Measurements from ENCODE around the gene CSMD2. TPM values are rescaled to one million over a fixed set of nuclear protein-coding genes. Genes with fewer than 3 reads are reported as not detected.

CSMD2 gene
- total RNA-seq, 1 experiment from 2014 or later, result 0.22 TPM

DNA sequence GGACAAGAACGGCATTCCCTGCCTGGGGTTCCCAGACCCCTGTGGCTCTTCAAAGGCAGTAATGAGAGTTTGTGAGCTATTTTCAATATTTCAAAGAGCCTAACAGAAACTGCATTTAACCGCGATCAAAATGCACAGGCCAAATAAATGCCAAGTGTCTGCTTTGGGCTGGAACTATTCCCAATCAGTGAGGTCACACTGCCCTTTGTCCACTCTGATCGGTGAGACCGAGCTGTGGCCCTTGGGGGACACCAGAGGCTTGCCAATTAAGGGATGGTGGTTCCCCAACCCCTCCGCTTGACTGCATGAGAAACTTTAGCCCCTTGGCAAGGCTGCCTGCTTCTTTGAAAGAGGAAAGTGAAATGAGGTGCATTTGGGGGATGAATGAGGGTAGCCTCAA is 20.3 kb downstream of the CSMD2 start:
- Histone ChIP-seq H2AFZ (ENCODE audit: low read depth, low read length, poor library complexity, severe bottlenecking) (no peak overlapping the region), H3K9me3 (ENCODE audit: control insufficient read depth in 1 of 2, insufficient read depth in 1 of 2, low read depth in 1 of 2, low read length in 2 of 2) (no peaks in the 10 kb centered on the region), H3K79me2 (ENCODE audit: insufficient read depth, low read length) (no peaks in the 10 kb centered on the region), H3K36me3 (ENCODE audit: control insufficient read depth in 1 of 2, insufficient read depth in 2 of 2, low read length in 2 of 2) (no peaks in the 10 kb centered on the region), H3K27ac (ENCODE audit: low read depth, low read length) (no peak overlapping the region), H3K4me2 (ENCODE audit: low read length) (no peak overlapping the region), H3K4me3 (replicated peaks in 1 of 2; ENCODE audit: low read depth in 1 of 2, low read length in 2 of 2) (no peak overlapping the region), H3K9me2 (ENCODE audit: insufficient read depth) (no peaks in the 10 kb centered on the region), H3K4me1 (ENCODE audit: control insufficient read depth in 1 of 2, insufficient read depth in 2 of 2, low read length in 2 of 2) (no peaks in the 10 kb centered on the region), H3K9ac (ENCODE audit: low read length) (no peak overlapping the region), H3K27me3 (ENCODE audit: insufficient read depth, low read length) (peaks cover 27% of the 10 kb centered on the region), H4K20me1 (ENCODE audit: insufficient read depth) (no peaks in the 10 kb centered on the region)
- intact Hi-C loops (cut with micrococcal nuclease), result no loop called here
- BruUV-seq (replicated peaks), result no TSS peak
- ATAC-seq, result no peak
- ChIA-PET POLR2A (no interaction called here), CTCF (no interaction called here), RAD21 (ENCODE audit: low non-redundant PET in 1 of 2, low total read pairs in 2 of 2, uncharacterized antibody in 2 of 2, unreplicated experiment in 2 of 2) (no interaction called here)
- TF ChIP-seq SP1 (IDR thresholded peaks at IDR 0.05; ENCODE audit: low read depth) (no peak), POLR2A (IDR thresholded peaks at IDR 0.05; ENCODE audit: borderline replicate concordance, extremely low read depth, insufficient read depth, insufficient read length) (no peak), RAD21 (IDR thresholded peaks at IDR 0.05; ENCODE audit: low read depth) (no peak), TCF7L2 (IDR thresholded peaks at IDR 0.05; ENCODE audit: borderline replicate concordance, extremely low read depth, insufficient read depth, insufficient read length) (no peak), POLR2AphosphoS5 (IDR thresholded peaks at IDR 0.05; ENCODE audit: low read depth, low read length) (no peak), EZH2 (IDR thresholded peaks at IDR 0.05) (no peak), SIN3A (IDR thresholded peaks at IDR 0.05; ENCODE audit: low read depth) (no peak), EGR1 (IDR thresholded peaks at IDR 0.05; ENCODE audit: low read depth) (no peak), SRF (IDR thresholded peaks at IDR 0.05; ENCODE audit: low read depth) (no peak), ZNF274 (IDR thresholded peaks at IDR 0.05; ENCODE audit: low read depth, low read length) (no peak), ELF1 (IDR thresholded peaks at IDR 0.05; ENCODE audit: borderline replicate concordance, low read depth) (no peak), FOSL1 (IDR thresholded peaks at IDR 0.05; ENCODE audit: low read depth) (no peak), ZFX (IDR thresholded peaks at IDR 0.05) (no peak)
- TF ChIP-seq, protein P1, sequence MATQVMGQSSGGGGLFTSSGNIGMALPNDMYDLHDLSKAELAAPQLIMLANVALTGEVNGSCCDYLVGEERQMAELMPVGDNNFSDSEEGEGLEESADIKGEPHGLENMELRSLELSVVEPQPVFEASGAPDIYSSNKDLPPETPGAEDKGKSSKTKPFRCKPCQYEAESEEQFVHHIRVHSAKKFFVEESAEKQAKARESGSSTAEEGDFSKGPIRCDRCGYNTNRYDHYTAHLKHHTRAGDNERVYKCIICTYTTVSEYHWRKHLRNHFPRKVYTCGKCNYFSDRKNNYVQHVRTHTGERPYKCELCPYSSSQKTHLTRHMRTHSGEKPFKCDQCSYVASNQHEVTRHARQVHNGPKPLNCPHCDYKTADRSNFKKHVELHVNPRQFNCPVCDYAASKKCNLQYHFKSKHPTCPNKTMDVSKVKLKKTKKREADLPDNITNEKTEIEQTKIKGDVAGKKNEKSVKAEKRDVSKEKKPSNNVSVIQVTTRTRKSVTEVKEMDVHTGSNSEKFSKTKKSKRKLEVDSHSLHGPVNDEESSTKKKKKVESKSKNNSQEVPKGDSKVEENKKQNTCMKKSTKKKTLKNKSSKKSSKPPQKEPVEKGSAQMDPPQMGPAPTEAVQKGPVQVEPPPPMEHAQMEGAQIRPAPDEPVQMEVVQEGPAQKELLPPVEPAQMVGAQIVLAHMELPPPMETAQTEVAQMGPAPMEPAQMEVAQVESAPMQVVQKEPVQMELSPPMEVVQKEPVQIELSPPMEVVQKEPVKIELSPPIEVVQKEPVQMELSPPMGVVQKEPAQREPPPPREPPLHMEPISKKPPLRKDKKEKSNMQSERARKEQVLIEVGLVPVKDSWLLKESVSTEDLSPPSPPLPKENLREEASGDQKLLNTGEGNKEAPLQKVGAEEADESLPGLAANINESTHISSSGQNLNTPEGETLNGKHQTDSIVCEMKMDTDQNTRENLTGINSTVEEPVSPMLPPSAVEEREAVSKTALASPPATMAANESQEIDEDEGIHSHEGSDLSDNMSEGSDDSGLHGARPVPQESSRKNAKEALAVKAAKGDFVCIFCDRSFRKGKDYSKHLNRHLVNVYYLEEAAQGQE (IDR thresholded peaks at IDR 0.05; ENCODE audit: low read depth), result no peak
- TF ChIP-seq, protein P2, sequence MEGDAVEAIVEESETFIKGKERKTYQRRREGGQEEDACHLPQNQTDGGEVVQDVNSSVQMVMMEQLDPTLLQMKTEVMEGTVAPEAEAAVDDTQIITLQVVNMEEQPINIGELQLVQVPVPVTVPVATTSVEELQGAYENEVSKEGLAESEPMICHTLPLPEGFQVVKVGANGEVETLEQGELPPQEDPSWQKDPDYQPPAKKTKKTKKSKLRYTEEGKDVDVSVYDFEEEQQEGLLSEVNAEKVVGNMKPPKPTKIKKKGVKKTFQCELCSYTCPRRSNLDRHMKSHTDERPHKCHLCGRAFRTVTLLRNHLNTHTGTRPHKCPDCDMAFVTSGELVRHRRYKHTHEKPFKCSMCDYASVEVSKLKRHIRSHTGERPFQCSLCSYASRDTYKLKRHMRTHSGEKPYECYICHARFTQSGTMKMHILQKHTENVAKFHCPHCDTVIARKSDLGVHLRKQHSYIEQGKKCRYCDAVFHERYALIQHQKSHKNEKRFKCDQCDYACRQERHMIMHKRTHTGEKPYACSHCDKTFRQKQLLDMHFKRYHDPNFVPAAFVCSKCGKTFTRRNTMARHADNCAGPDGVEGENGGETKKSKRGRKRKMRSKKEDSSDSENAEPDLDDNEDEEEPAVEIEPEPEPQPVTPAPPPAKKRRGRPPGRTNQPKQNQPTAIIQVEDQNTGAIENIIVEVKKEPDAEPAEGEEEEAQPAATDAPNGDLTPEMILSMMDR (IDR thresholded peaks at IDR 0.05 in 2 of 3, conservative IDR thresholded peaks at IDR 0.05 in 1 of 3; ENCODE audit: borderline replicate concordance in 1 of 3, insufficient read depth in 1 of 3, low read depth in 2 of 3, low read length in 2 of 3), result no peak
- TF ChIP-seq, protein P3, sequence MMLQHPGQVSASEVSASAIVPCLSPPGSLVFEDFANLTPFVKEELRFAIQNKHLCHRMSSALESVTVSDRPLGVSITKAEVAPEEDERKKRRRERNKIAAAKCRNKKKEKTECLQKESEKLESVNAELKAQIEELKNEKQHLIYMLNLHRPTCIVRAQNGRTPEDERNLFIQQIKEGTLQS (IDR thresholded peaks at IDR 0.05), result no peak
- TF ChIP-seq, protein P4, sequence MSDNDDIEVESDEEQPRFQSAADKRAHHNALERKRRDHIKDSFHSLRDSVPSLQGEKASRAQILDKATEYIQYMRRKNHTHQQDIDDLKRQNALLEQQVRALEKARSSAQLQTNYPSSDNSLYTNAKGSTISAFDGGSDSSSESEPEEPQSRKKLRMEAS (IDR thresholded peaks at IDR 0.05), result no peak
- no peak for DNase-seq (ENCODE audit: low read depth, low spot score)
